GM18517 (cell line): ENCODE results near the gene TAPBP.

Experiments used
- ATAC-seq: cut with Tn5 transposase; IDR thresholded peaks from one replicate; pipeline ENCODE4 v1.9.1; 2021; ENCODE audit warnings: mild to moderate bottlenecking, moderate library complexity; ENCODE audit not compliant: unreplicated experiment

The TAPBP gene

DNA sequence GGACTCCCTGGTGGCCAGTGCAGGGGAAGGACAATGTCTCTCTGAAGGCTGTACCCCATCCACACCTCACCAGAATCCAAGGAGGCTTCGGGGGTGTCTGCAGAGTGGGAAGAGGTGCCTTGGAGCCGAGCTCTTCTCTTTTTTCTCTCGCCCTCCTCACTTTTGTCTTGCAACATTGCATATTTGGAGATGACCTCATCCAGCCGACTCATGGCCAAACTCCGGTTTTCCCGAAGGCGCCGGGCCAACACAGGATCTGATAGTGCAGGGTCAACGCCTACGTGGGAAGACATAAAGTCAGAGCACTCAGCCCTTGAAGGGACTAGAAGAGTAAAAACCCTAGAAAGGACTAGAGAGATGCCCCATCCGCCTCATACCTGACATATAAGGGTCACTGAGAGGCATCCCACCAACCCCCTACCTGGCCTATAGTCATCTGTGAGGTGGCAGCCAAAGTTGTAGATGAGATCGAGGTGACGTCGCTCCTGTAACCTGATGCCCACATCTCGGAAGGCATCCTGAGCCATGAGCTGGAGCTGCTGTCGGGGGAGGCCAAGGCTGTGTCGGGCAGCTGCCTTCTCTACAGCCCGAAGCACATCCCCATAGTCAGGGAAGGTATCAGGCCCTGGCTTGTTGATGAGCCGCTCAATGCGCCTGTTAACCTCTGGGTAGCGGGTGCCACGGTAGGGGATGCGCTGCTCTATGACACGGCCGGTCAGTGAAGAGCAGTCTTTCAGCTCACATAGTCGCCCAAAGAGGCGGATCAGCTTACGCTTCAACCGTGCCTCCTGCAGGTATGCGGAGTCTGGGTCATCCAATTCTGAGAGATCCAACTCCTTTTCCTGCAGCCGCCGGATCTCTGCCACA lies 6.7 kb upstream of the TAPBP start:
- ATAC-seq = no peak

DNA sequence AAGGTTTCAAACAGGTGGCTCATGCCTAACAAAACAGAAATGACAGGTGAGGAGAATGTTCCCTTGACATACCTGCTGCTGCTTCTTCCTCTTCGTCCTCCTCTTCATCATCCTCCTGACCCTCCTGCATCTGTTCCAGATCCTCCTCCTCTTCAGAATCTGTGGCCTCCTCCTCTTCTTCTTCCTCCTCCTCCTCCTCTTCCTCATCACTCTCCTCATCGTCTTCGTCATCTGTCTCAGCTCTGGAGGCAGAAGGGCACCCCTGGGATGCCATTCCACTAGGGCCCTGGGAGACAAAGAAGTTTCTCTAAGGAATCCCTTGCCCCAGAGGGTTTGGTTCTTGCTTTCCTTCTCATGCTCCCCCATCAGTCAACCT lies 6.0 kb upstream of the TAPBP start:
- no peak for ATAC-seq

DNA sequence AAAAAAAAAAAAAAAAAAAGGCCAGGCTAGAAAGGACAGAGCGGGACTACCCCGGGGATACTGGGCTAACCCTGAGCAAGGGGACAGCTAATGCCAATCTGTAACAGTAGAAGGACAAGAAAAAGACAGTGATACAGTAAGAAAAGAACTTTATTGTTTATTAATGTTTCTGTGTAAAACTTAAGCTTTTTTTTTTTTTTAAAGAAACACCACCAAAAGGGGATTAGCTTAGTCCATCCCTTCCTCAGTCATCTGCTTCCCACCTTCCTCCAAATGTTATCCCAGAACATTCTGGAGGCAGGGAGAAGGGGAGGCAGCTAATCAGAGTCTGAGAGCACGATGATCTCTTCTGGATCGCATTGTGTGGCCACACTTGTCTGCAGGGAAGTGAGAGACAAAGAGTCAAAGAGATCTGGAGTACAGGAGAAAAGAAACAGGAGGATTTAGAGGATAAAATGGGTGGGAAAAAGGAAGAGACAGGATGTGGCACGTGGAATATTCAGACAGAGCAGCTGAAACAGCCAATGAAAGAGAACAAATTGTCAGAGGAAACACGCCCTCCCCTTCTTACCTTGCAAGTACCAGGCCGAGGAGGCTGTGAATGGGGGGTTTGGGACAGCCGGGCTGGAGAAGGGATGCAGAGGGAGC lies 4.7 kb upstream of the TAPBP start:
- no peak for ATAC-seq

DNA sequence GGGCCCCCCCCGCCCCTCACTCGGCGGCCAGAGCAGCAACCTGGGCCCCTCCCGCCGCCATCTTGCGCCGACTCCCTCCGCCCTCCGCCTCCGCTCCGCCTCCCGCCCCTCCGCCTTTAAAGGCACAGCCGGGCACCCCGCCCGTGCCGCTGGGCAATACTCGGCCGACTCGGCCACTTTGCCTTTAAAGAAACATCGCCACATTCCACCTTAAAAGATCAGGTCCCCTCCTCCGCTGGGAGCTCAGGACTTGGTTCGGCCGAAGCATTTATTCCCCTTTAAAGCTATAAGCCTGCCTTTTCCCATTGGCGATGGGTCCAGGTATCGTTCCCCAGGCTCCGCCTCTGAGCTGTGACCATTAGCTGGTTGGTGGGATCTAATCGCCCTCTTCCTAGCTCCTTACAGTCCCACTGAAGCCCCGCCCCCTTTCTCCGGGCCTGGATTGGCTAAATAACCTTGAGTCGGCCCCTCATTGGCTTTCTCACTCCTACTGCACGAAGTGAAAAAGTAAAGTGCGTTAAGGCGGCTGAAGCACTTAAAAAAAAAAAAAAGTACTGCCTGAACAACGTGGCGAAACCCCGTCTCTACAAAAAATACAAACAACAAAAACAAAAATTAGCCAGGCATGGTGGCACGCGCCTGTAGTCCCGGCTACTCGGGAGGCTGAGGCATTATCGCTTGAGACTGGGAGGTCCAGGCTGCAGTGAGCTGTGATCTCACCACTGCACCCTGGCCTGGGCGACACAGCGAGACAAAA lies 4.0 kb upstream of the TAPBP start, which contains the start of gene ZBTB22:
Gene ZBTB22 (minus strand): TSS at position 76 of the 757 bp plus-strand sequence. CDS start 828 bp downstream, outside the sequence.
- peak; percentile 58 for ATAC-seq

DNA sequence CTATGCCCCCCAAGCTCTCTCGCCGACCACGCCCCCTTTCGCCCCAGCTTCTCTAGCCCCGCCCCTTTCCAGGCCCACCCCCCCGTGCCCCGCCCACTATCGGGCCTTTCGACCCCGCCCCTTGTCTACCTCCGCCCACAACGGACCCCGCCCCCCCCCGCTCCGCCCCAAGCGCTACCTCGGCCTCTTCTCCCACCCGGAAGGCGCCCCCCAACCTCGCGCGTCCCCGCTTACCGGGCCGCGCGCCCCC lies 3.5 kb upstream of the TAPBP start:
- ATAC-seq = no peak

DNA sequence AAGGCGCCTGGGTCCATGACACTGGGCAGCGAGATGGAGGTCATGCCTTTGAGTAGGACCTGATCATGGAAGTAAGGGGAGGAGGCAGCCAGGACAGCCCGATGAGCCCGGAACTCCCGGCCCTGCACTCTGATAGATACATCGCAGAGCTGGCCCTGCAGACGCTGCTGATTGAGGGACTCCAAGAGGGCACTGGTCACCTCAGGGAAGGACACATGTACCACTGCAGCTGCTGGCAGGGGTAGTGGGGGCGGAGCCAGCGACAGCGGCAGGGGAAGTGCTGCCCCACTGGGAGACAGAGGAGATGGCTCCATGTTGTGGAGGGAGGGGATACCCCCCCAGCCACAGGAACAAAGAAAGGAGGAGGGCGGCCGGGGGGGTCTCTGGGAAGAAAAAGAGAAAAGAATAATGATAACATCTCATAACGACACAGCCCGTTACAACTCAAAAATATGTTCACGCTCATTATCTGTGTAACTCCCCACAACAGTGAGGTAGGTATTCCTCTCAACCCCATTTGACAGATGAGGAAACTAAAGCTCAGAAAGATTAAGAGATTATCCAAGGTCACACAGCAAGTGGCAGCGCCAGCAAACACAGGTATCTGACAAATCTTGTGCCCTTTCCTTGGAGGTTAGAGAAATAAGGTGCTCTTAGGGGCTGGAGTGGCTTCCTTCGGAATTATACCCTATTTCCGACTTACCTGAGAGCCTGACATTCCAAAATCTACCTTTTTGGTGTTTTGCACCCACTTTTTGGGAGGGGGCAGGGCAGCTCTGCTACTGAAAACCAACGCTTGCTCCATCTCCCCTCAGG lies 2.9 kb upstream of the TAPBP start:
- ATAC-seq = no peak

DNA sequence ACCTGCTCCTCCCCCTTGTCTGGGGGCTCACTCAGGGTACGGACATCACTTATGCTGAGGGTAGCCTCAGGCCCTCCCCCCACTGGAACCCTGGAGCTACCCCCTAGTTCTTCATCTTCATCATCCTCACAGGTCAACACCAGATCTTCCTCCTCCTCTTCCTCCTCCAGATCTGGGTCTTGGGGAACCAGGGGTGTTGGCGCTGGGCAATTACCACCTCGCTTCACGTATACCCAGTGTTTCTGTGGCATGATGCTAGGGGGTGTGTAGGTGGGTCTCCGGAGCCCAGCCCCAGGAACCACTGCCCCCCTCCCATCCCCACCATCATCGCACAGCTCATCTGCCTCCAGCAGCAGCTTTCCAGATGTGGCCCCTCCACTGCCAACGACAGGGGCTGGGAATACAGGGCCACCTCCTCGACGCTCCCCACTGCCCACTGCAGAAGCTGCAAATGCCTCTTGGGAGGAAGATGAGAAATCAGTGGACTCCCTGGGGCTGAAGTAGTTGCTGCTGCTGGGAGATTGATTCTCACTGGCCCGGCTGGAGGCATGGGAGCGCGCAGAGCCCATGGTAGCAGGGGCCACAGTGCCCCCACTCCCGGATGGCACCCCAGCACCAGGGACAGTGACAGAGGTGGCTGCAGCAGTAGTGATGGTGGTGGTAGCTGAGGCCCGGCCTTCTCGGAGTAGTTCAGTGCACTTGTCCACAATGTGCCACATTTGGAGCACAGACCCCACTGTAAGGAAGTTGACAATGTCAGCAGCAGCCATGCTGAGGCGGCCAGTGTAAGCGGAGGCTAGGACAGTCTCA lies 2.1 kb upstream of the TAPBP start:
- no peak for ATAC-seq

DNA sequence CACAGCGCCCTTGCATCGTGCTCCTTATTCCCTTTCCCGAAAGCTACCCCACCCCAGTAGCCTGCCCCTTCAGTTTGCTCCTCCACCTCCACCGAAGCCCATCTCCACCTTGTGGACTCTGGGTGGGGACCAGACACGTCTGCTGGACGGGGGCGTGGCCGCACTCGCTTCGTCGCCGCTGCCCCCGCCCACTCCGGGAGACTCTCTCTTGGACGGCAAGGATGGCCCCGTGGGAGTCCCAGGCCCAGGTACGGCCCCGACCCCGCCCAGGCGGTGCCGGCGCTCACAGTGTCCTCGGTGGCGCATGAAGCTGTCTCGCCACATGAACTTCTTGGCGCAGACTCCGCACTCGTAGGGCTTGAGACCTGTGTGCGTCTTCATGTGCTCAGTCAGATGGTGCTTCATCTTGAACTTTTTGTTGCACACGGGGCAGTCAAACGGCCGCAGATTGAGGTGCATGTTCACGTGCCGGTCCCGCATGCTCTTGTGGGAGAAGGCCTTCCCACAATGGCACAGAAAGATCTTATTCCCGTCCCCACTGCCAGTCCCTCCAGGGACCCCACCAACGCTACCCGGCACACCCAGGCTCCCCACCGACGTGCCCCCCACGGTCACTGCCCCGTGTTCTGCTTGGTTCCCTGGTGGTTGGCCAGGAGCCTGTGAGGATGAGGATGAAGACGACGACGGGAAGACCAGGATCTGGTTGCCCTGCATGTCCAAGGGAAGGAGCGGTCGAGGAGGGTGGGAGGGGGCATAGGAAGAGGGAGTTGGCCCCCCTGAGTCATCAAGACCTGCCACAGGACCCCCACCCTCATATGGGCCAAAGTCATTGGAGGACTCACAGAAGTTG lies 1.3 kb upstream of the TAPBP start:
- no peak for ATAC-seq

DNA sequence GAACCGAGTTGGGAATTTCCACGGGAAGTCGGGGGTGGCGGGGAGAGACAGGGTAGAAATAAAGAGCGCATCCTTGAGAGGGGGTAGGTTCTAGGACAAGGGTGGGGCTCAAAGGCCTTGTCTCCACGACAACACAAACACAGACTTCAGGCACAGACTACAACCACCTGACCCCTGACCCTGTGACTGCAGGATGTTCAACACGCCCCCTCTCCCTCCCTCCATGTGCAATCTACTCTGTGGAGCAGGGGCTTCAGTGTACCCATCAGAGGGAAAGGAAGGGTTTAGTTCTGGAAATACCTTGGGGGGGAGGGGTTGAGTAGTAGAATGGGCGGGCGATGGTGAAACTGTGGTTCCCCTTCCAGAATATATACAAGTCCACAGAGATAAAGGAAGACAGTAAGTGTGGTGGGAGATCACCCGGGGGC lies 651 bp upstream of the TAPBP start:
- ATAC-seq = no peak

DNA sequence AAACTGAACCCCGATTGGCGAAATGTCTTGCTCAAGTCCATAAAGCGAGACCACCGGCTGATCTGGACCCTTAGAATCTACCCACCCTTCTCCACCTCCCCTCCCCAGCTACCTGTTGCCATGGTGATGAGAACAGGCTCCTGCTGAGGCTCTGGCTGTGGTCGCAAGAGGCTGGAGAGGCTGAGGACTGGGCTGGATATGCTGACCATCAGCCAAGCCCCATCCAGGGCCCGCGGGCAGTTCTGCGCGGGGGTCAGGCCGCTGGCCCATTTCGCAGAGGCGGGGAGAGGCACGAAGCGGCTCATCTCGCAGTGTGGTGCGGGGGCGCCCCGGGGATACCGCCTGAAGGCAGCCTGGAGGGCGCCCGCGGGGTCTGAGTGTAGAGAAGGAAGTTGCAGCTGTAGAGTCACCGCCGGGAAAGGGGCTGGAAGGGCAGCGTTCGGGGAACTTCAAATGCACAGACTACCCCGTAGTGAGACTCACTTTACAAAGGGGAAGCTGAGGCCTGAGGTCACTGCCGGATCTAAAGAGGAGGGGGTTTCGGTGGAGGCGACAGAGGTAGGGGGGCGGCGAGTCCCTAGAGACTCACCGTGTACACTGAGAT lies 671 bp downstream of the TAPBP start:
- ATAC-seq = no peak

DNA sequence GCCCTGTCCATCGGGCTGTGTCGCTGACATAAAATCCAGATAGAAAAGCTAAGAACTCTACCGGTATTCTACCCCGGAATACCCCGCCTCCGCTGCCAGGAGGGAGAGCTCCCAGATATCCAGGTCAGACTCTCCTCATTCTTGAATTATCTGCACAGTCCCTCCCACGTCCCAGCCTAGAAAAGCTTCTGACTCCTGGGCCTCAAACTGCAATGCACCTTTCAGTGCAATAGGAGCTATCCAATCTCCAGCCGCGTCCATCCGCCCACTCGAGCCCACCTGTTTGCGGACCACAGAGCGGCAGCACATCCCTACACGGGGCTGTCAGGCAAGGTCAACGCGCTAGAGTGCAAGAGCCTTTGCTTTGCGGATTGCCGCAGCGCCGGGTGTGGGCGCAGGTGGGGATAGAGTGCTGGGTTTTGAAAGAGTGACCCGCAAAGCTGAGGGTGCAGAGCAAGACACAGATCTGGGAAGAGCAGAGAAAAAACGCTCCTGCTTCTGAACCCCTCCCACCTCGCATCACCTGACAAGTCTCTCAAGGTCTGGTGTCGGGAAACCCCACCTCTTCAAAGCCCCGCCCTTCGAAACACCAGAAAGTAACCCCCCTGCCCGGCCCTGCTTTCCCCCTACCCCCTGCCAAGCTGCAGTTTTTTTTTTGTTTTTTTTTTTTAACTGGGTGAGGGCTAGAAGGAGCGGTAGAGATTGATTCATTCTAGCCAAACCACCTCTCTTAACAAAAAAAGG lies 1.3 kb downstream of the TAPBP start:
- no peak for ATAC-seq

DNA sequence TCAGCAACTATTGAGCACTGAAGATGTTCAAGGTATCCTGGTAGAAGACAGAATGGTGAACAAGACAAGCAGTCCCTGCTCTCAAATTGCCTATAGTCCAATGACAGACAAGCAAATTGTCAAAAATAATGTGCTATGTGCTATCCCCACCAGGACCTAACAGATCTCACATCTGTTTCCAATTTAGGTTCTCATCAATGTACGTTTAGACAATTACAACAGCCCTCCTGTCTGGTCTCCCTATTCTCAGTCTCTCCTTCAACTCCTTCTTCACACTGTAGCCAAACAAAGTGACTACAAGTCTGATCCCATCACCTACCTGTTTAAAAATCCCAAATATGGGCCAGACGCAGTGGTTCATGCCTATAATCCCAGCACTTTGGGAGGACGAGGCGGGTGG lies 7.5 kb downstream of the TAPBP start:
- no peak for ATAC-seq

DNA sequence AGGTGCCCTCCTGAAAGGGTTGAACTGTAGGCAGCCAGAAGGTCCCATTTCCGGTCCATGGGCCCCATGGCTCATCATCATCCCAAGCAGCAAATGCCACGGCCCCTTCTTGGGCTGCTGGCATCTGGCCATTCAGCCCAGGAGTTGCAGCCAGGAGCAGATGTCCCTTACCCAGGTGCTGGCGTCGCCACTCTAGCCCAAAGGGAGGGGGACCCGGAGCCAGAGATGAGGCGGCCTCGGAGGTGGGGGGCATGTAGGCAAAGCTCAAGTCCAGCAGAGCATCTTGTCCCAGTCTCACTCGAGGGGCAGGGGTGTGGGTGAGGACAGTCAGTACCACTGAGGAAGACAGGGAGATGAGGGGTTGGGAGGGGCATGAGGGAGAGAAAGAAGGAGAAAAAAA lies 8.8 kb downstream of the TAPBP start:
- no peak for ATAC-seq

DNA sequence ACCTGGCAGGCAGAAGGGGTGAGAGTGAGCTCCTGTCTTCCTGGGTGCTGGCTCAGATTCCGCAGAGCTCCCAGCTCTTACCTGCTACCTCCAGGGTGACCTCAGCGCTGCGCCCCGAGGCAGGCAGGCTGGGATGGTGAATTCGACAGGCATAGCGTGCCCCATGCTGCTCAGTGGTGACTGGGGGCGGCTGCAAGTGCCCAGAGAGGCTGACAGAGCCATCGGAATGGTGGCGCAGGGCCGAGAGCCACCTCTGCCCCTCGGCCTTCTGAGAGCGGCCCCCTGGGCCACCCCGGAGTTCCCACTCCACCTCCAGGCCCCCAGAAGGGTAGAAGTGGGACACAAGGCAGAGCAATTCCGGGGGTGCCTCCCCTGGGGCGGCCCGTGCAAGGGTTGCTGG lies 9.7 kb downstream of the TAPBP start:
- no peak for ATAC-seq

DNA sequence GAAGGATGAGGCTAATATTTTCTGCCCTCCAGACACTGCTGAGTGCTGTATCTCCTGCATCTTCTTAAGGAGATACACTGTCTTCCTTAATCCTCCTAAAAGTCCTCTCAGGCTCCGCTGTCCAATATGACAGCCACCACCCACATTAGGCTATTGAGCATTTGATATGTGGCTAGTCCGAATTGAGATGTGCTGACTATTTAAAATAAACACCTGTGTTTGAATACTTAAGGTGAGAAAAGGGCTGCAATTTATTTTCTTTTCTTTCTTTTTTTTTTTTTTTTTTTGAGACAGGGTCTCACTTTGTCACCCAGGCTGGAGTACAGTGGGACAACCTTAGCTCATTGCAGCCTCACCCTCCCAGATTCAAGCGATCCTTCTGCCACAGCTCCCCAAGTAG lies 12.0 kb downstream of the TAPBP start:
- ATAC-seq = no peak

DNA sequence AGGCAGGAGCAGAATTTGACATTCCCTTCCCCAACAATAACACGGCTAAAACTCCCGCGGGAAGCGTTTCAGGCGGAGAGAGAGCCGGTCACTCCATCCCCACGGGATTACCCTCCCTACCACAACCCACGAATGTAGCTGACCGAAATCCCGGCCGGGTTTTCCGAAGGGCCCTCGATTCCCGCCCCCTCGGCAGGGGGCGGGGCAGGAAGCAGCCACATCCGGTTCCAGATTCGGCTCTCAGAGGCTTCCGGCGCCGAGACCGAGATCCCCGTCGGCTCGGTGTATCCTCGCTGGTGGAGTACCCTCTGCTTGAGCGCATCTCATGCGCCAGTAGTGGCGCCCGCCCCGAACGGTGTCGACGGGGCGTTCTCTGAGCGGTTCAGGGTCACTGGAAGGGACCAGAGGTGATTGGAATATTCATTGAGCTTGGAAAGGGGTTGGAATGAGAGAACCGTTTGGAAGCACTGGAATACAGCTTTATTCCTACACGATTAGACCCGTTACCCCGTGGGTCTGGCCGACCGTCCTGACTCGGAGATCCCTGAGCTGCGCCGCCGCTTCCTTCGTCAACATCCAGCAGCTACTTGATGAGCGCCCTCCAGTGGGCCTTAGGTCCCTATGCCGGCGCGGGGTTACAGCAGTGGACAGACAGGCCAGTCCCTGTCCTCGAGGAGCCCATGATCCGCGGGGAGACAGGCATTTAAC lies 14.5 kb downstream of the TAPBP start:
- peak; percentile 73 for ATAC-seq

DNA sequence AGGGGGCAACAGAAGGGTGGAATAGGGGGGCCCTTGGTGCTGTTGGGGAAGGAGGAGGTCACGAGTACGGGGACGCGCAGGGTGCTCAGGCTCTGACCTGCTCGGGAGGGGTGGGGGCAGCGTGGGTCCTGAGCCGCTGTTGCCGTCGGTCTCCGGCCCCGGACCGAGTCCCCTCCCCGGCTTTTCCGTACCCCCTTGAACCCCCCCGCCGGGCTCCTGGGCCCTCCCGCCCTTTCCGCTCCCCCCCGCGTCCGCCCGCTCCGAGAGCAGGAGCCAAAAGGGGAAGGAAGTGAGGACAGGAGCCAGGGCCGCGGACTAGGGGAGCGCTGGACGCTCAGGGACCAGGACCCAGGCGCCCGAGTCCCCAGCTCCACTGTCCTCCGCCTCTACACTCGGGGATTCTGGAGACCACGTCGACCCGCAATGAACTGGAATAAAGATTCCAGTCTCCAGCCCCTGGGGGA lies 15.1 kb downstream of the TAPBP start, which contains the start of gene RGL2:
Gene RGL2 (minus strand): TSS at position 170 of the 464 bp plus-strand sequence. CDS start 332 bp downstream, outside the sequence.
- peak; percentile 21 for ATAC-seq
